ENCODE measurements around the gene COMT. TPM values are rescaled to one million over a fixed set of nuclear protein-coding genes. Genes with fewer than 3 reads are reported as not detected.

COMT gene
- total and polyA plus RNA-seq, 9 of the 15 experiments (the other 6 are each of a cell fraction or from before 2014, with no cell fraction given) = 12.5 to 351 (median 155) TPM

DNA sequence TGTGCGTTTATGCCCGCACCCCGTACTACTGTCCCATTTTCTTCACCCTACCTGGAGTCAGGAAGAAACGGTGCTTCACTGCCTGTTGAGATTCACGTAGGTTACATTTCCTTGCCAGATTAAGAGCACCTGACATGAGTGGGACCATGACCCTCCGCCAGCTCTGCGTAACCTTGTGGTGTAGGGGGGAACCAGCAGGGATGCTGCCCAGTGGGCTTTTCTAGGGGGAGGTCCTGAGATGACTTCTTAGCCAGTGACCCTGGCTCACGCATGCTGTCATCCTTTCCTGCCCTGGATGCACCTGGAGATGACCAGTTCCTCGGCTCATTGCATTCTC lies 76.0 kb downstream of the COMT start (continued):
- TF ChIP-seq, protein P1, sequence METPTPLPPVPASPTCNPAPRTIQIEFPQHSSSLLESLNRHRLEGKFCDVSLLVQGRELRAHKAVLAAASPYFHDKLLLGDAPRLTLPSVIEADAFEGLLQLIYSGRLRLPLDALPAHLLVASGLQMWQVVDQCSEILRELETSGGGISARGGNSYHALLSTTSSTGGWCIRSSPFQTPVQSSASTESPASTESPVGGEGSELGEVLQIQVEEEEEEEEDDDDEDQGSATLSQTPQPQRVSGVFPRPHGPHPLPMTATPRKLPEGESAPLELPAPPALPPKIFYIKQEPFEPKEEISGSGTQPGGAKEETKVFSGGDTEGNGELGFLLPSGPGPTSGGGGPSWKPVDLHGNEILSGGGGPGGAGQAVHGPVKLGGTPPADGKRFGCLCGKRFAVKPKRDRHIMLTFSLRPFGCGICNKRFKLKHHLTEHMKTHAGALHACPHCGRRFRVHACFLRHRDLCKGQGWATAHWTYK (CRISPR knock-in tag; IDR thresholded peaks at IDR 0.05) = no peak
- TF ChIP-seq, protein P2, sequence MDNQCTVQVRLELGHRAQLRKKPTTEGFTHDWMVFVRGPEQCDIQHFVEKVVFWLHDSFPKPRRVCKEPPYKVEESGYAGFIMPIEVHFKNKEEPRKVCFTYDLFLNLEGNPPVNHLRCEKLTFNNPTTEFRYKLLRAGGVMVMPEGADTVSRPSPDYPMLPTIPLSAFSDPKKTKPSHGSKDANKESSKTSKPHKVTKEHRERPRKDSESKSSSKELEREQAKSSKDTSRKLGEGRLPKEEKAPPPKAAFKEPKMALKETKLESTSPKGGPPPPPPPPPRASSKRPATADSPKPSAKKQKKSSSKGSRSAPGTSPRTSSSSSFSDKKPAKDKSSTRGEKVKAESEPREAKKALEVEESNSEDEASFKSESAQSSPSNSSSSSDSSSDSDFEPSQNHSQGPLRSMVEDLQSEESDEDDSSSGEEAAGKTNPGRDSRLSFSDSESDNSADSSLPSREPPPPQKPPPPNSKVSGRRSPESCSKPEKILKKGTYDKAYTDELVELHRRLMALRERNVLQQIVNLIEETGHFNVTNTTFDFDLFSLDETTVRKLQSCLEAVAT (IDR thresholded peaks at IDR 0.05) = no peak
- TF ChIP-seq, protein P3, sequence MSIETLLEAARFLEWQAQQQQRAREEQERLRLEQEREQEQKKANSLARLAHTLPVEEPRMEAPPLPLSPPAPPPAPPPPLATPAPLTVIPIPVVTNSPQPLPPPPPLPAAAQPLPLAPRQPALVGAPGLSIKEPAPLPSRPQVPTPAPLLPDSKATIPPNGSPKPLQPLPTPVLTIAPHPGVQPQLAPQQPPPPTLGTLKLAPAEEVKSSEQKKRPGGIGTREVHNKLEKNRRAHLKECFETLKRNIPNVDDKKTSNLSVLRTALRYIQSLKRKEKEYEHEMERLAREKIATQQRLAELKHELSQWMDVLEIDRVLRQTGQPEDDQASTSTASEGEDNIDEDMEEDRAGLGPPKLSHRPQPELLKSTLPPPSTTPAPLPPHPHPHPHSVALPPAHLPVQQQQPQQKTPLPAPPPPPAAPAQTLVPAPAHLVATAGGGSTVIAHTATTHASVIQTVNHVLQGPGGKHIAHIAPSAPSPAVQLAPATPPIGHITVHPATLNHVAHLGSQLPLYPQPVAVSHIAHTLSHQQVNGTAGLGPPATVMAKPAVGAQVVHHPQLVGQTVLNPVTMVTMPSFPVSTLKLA (conservative IDR thresholded peaks at IDR 0.05) = no peak
- TF ChIP-seq MCM5 (IDR thresholded peaks at IDR 0.05; ENCODE audit: low read depth) (no peak), ZNF695 (CRISPR knock-in tag; IDR thresholded peaks at IDR 0.05) (peak; percentile 84; the same call in 1 of the 2 replicates), ZBTB1 (CRISPR knock-in tag; IDR thresholded peaks at IDR 0.05; ENCODE audit: borderline replicate concordance, low read depth) (no peak), SMAD1 (IDR thresholded peaks at IDR 0.05; ENCODE audit: low read depth, low read length, partially characterized antibody) (peak; percentile 14), ZNF316 (IDR thresholded peaks at IDR 0.05) (no peak)
- TF ChIP-seq, protein P4, sequence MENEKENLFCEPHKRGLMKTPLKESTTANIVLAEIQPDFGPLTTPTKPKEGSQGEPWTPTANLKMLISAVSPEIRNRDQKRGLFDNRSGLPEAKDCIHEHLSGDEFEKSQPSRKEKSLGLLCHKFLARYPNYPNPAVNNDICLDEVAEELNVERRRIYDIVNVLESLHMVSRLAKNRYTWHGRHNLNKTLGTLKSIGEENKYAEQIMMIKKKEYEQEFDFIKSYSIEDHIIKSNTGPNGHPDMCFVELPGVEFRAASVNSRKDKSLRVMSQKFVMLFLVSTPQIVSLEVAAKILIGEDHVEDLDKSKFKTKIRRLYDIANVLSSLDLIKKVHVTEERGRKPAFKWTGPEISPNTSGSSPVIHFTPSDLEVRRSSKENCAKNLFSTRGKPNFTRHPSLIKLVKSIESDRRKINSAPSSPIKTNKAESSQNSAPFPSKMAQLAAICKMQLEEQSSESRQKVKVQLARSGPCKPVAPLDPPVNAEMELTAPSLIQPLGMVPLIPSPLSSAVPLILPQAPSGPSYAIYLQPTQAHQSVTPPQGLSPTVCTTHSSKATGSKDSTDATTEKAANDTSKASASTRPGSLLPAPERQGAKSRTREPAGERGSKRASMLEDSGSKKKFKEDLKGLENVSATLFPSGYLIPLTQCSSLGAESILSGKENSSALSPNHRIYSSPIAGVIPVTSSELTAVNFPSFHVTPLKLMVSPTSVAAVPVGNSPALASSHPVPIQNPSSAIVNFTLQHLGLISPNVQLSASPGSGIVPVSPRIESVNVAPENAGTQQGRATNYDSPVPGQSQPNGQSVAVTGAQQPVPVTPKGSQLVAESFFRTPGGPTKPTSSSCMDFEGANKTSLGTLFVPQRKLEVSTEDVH (IDR thresholded peaks at IDR 0.05; ENCODE audit: low read depth, partially characterized antibody) = no peak
- TF ChIP-seq, protein P5, sequence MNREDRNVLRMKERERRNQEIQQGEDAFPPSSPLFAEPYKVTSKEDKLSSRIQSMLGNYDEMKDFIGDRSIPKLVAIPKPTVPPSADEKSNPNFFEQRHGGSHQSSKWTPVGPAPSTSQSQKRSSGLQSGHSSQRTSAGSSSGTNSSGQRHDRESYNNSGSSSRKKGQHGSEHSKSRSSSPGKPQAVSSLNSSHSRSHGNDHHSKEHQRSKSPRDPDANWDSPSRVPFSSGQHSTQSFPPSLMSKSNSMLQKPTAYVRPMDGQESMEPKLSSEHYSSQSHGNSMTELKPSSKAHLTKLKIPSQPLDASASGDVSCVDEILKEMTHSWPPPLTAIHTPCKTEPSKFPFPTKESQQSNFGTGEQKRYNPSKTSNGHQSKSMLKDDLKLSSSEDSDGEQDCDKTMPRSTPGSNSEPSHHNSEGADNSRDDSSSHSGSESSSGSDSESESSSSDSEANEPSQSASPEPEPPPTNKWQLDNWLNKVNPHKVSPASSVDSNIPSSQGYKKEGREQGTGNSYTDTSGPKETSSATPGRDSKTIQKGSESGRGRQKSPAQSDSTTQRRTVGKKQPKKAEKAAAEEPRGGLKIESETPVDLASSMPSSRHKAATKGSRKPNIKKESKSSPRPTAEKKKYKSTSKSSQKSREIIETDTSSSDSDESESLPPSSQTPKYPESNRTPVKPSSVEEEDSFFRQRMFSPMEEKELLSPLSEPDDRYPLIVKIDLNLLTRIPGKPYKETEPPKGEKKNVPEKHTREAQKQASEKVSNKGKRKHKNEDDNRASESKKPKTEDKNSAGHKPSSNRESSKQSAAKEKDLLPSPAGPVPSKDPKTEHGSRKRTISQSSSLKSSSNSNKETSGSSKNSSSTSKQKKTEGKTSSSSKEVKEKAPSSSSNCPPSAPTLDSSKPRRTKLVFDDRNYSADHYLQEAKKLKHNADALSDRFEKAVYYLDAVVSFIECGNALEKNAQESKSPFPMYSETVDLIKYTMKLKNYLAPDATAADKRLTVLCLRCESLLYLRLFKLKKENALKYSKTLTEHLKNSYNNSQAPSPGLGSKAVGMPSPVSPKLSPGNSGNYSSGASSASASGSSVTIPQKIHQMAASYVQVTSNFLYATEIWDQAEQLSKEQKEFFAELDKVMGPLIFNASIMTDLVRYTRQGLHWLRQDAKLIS (CRISPR knock-in tag; IDR thresholded peaks at IDR 0.05) = no peak
- TF ChIP-seq, protein P6, sequence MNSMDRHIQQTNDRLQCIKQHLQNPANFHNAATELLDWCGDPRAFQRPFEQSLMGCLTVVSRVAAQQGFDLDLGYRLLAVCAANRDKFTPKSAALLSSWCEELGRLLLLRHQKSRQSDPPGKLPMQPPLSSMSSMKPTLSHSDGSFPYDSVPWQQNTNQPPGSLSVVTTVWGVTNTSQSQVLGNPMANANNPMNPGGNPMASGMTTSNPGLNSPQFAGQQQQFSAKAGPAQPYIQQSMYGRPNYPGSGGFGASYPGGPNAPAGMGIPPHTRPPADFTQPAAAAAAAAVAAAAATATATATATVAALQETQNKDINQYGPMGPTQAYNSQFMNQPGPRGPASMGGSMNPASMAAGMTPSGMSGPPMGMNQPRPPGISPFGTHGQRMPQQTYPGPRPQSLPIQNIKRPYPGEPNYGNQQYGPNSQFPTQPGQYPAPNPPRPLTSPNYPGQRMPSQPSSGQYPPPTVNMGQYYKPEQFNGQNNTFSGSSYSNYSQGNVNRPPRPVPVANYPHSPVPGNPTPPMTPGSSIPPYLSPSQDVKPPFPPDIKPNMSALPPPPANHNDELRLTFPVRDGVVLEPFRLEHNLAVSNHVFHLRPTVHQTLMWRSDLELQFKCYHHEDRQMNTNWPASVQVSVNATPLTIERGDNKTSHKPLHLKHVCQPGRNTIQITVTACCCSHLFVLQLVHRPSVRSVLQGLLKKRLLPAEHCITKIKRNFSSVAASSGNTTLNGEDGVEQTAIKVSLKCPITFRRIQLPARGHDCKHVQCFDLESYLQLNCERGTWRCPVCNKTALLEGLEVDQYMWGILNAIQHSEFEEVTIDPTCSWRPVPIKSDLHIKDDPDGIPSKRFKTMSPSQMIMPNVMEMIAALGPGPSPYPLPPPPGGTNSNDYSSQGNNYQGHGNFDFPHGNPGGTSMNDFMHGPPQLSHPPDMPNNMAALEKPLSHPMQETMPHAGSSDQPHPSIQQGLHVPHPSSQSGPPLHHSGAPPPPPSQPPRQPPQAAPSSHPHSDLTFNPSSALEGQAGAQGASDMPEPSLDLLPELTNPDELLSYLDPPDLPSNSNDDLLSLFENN (IDR thresholded peaks at IDR 0.05; ENCODE audit: low read depth in 2 of 2, low read length in 2 of 2) = no peak
